Activated naive CD4-positive, alpha-beta T cell treated with anti-CD3 and anti-CD28 coated beads, Interleukin-2, amount 10 ng/mL, durations not matched to agents 5 hours and 36 hours (primary cell): ENCODE measurements around the gene OTULINL. TPM values are rescaled to one million over a fixed set of nuclear protein-coding genes. Genes with fewer than 3 reads are reported as not detected.

ENCODE experiments used
- total RNA-seq, 2 experiments: library from RNA; stranded (reverse); gene quantifications; one replicate each; pipeline ENCODE4 v1.2.3, GENCODE V29; 2021

Gene OTULINL
- 10 to 100 TPM; 33.0 to 37.0 TPM for total RNA-seq

GRCh38 chr5:14581106-14581890 lies at the start of gene OTULINL:
TSS of gene OTULINL (plus strand) at chr5:14581792. CDS start at chr5:14581895, 103 bp downstream.

Other genes starting within 250 kb of the OTULINL start
- gene OTULIN, start 82.9 kb downstream of the OTULINL start, total RNA-seq, result 10 to 100 TPM; 53.6 to 58.5 TPM